Midbrain (tissue), 1 donor: ENCODE results near the gene RBMS3.
"Not testable (repeated sequence)": the region's sequence is repeated elsewhere in the genome, so short reads cannot be mapped to it uniquely, and the experiment has no call there.

Source experiments
- DNase-seq: peaks from one replicate; lab custom pipeline; 2025; lab: John Stamatoyannopoulos, UW

Gene RBMS3

DNA sequence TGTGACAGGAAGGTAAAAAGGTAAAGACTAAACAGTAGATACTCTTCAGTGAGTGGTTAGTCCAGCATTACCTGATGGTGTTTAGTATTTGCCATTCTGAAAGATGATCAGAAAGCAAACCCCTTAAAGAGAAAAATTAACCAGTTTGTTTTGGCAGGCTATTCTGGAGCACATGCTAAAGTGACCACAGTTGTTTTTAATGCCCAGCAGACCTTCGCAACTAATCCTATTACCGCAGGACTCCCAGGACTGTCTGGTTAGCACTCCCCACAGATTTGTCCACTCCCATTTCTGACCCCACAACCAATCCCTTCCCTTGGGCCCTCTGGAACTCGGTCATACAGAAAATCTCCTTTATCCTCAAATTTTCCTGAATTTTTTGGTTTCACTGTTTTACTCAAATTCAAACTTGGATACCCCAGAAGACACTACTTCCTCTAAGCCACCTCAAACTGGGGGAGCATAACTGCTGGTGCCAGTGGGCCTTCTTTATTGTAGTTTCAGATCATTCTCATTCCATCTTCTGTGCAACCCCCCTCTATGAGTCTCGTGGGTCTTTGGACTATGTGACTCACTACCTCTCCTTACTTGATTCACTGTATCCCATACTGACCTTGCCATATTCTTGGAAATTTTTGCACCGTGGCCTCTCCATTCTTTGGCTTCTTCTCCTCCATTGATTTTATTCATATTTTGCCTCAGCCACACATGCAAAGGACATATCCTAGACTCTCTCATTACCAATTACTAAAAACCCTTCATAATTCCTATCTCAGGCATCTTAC, 104.4 kb downstream of the RBMS3 start:
- DNase-seq: no peak

DNA sequence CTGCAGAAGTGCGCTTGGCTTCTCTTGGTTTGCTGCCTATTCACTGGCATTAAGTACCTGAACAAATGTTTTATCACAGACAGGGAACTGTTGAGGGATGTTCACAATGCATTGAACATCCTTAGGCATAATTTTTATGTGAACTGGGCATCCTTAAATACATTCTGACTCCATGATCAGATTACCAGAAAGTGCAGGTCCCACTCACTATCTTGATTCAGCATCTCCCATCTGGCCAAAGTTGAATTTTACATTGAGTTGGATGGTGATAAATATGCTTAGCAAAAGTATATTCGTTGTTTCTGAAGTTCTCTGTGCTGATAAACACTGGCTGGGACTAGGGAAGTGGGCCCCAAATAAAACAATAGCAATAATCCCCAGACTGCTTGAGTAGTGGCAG, 108.5 kb downstream of the RBMS3 start:
- no peak for DNase-seq

DNA sequence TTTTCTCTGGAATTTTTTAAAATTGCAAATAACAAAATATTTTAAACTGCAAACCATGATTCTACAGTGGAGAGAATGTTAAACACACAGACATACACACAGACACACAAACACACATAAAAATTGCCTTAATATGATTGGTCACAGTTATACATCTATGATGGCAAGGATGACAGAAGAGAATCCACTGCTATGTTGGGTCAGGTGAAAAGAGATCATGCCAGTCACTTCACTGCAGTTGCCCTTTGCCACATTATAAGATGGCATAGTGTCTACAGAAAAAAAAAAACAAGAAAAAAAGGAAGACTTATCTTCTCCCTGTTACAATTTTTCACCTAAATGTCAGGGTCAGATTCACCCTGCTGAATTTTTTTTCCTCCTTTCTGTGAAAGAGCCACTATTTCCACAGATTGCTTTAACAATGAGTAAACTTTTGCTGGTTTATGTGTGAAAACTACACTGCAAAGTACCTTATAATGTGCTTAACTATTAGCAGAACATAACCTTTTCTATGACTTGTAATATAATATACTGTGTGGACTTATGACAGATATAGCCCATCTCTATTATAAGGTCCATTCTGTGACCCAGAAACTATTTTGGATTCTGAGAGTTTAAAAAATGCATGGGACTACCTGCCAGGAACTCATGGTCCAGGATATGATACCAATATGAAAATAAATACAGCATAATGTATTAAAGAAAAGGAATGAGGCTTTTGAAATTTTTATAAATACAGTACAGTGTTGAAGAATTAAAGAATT, 111.9 kb downstream of the RBMS3 start:
- DNase-seq: no peak

DNA sequence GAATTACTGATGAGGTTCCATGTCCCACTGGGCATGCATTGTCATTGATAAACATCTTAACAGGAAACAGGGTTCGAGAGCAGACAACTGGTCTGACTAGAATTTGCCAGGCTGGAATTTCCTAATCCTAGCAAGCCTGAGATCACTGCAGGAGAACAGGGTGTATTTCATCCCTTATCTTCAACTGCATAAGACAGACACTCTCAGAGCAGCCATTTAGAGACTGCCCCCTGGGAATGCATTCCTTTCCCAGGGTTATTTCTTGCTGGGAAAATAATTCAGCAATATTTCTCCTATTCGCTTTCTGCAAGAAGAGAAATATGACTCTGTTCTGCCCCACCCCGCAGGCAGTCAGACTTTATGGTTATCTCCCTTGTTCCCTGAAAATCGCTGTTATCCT, 113.1 kb downstream of the RBMS3 start:
- not testable (repeated sequence) for DNase-seq

DNA sequence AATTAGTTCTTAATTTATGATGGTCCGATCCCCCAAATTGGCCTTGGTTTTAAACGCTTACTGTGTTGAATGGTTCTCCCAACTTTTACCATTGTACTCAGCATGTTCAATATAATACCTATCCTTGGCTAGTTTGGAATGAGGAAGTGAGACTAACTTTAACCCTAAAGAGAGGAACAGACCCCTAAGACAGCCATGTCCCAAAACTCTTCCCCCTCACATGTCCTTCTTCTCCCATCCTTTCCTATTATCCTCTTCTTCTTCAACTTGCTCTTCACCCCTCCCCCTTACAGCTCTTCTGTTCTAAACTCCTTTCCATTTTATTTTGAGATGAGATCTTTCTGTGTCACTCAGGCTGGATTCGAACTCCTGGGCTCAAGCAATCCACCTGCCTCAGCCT, 116.5 kb downstream of the RBMS3 start:
- no peak for DNase-seq

DNA sequence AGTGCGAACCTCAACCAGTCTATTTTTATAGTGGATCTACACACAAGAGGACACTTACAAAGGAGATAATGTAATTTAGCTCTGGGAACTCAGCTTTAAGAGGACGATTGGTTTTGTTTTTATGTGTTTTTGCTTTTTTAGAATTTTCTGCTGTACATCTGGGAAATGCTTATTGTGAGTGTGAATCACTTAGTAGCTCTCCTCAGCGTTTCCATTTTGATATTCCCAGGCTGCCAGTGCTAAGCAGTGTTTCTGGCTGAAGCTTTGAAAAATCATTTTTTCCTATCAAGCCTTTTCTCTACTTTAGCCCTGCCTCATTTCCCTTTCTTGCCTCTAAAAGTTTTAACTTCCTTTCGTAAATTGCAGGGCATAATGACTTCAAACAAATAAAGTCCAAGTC, 117.9 kb downstream of the RBMS3 start:
- no peak for DNase-seq

DNA sequence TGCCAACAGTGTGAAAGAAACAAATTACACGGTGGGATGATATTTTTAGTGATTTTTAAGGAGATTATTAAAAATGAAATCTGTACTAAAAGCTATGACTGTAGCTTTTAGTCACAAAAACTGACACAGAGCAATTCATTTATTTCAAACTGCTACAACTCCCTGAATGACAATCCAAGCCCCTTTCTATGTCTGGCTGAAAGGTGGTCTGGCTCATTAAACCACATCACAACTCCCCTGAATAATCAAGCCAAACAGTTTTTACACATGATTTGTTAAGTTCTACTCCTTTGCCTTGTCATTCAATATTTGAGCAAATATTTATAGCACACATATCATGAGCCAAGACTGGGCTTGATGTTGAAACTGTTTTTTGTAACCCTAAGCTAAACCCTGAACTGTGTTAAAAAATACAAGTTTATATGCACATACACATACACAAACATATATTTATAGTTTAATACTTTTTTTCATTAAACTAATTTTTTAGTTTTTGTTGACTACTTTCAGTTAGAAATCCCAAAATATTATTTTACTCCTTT, 125.5 kb downstream of the RBMS3 start:
- DNase-seq: no peak

DNA sequence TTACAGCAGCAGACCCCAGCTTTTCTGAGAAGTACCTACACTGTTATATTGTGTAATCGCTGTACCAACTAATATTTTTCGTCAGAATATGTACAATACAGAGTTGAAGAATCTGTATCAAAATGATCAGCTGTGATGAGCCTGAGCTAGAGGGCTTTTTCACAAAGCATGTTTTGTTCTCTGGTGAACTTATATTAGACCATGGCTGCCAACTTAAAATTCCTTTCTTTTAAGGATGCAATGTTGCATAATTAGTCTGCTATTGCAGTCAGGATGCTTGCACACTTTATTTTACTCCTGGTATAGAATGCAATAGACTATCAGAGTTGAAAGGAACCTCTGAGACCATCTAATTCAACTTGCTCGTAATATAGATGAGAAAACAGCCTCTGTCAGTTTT, 127.8 kb downstream of the RBMS3 start:
- DNase-seq: no peak

DNA sequence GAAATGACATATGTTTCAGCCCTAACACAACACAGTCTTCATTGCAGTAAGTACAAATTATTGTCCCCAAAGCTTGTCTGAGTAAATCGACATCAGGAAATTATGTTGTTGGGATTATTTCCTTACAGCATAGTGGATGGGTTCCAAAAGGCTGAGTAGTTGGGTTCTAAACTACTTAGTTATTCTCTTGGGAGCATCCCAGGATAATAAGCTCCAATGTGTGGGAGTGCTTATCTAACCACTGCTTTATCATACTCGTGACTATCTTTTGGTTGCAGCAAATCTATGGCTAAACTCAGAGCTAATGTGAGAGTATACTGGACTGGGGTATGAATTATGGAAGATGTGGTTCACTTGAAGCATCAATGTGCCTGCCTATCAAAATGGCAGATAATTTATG, 128.5 kb downstream of the RBMS3 start:
- DNase-seq: no peak

DNA sequence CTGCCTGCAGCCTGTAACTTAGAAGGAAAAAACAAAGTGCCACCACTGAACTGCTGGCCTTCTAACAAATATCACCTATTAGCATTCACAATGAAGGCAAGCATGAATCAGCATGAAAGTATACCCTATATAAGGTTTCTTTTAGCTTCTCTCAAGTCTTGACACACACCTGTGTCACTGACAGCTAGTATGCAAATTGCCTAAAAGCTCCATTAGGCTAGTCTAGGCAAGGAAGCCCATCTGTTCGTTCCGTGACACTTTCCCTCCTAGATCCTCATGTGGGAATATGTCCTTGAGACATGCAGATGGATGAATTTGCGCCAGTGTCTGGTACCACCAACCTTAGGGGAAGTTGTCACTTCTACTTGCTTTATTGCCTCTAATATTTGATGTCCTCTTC, 129.3 kb downstream of the RBMS3 start:
- no peak for DNase-seq

DNA sequence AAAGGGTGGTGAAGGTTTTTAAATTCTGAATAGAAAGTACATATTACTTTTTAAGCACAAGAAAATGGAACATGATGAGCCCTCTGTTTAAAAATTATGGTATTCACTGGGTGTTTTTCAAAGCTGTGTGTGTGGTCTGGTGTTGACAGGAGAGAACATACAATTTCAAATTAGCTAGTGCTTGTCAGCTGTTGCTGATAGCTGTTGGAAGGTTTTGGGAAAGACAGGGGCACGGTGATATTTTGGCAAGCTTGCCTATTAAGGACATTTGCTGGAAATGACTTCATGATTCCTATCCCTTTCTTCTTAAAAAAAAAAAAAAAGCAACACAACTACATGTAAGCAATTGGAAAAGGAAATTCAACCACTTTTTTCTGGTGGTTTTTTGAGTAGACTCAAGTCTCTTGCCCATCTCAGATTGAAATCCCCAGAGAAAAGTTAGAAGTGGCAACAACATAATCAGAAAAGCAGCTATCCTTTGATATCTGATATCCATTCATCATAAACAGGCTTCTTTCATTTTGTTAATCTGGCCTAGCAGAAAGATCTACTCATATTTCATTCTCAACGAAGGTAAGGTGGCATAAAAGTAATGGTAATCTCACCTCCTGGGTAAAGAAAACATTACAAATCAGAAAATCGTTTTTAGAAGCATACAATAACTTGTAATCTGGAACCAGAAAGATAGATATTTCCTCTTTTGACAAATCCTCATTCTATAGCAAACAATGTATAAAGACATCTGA, 130.0 kb downstream of the RBMS3 start:
- no peak for DNase-seq

DNA sequence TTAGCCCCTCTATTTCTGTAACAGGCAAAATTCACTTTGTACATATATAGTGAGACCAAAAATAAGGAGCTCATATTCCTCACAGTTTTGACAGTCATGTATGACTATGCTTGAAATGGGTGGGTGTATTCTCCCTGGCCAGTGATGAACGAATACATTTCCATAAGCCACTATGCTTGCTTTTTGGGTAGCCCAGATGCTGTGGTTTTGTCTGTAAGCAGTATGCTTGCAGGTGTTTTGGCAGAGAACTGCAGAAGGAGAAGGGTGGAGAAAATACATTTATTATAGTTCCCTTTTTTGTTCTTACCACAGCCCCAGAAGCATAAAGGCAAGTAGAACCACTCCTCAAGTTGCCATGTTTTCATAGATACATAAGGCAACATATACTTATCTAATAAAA, 131.2 kb downstream of the RBMS3 start:
- DNase-seq: no peak

DNA sequence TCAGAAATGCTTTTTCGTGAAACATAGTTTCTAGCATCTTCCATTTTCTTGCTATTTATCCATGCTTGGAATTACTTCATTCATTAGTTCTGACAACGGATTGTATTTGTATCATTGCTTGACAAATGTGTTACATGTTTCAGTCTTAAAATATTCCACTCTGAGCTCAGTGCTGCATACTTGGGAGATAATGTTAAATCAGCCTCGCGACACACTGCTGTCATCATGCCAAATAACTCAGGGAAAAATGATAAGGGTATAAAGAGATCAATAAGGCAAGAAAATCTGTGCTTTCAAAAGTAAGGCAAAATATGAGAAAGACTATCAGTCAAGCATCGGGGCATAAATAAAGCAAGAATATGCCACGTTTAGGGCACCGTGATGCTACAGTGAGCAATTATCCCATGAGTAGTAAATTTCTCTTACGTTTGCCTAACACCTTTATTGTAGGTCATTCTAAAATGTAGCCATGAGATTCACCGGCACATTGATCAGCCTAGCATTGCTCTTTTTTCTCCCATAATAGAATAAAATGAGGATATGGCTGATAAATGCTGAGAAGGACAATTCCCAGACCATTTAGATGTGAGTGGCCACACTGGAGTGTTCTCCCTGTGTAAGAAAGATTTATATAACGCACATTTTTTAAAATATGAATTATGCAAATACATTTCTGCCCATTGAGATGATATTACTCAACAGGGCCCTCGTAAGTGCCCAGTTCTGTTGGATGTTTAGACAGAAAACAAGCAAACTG, 133.8 kb downstream of the RBMS3 start:
- no peak for DNase-seq

DNA sequence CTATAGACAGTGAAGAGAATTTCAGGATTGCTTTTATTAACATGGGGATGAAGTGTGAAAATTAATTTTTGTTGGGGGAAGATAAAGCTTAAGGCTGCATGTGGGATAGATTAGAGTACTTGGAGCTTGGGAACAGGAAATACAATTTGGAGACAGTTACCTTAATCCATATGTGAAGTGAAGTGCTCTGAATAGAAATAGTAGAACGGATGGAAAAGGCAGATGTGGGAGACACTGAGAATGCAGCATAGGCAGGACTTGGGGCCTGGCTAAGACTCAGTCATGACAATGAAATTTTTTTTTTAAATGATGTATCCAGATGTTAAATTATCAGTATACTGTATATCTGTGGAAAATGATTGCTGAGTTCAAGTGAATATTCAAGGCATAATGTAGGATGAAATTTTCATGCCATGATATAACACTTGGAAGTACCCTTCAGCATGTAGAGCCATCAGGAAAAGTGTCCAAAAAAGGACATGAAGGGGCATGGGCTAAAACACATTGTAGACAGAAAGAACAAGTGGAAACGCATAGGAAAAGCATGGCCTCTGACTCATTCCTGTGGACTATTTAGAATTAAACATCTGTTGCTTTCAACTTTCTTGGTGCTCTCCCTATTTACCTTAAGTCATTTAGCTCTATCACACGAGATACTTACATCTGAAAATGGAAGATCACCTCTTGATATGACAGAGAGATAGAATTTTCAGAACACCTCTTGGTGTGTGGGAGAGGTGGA, 134.8 kb downstream of the RBMS3 start:
- no peak for DNase-seq

DNA sequence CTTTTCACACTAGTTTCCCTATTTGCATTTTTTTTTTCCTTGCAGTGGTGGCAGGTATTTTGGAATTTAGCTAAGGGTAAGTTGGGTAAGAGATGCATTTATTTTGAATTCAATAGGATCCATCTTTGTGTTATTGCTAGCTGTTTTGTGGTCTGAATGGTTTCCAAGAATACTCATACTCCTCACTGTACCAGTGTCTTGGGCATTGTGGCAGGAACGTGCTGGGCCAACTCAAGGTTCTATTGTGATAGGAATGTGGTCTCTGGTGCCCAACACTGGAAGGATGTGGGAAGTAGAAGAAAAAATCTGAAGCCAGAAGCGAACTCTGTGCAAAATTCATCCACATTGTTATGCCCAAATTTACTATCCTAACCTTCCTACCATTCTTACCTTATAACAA, 135.6 kb downstream of the RBMS3 start:
- no peak for DNase-seq

DNA sequence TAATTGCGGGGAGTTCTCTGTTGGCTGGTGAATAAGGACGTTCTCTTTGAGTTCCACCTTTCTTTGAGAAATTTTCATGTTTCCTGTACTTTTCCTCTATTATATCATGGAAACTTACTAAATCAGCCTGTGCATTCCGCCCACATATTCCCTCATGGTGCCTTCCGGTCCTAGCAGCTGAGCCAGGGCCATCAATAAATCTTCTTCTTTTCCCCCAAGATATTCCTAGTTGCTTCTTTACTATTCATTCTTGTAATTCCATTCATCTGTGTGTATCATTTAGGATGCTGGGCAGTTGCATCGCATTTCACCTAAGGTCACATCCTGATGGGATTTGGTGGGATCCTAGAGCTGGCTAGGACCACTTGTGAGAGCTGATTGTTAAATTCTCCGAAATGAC, 139.2 kb downstream of the RBMS3 start:
- DNase-seq: no peak

DNA sequence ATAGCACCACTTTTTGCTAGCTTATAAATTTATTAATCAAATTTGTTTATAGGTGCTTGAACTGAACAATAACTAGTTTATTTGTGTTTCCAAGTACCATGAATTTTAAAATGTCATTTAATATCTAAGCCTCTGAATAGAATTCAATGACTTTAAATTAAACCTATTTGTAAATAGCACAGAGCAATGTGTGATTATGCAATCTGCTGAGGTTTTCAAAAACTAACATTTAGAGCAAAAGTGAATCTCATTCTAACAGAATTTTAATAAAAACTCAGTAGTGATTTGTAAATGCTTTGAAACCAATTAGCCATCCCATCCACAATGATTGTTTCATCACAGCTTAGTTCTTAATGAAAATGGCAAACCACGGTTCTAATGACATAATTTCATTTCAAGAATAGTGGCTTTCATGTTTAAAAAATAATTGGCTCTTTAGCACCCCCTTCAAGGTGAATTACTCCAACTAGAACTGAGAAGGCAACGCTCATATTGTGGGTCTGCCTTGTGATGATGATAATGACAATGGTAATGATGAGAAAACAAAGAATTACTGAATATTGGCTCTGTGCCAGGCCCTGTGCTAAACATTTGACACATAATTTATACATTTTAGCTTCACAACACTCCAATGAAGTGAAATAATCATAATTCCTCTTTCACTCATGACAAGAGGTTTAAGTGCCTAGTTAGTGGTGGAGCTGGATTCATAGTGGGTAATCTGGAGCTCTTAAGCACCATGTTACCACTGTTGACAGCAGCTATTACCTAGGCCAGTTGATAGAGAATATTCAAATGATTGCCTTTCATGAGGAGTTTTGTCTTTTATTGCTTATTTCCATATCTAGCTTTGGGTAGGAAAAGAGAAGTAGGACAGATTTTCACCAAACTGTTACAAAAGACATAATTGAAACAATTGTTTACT, 145.7 kb downstream of the RBMS3 start:
- DNase-seq: no peak

DNA sequence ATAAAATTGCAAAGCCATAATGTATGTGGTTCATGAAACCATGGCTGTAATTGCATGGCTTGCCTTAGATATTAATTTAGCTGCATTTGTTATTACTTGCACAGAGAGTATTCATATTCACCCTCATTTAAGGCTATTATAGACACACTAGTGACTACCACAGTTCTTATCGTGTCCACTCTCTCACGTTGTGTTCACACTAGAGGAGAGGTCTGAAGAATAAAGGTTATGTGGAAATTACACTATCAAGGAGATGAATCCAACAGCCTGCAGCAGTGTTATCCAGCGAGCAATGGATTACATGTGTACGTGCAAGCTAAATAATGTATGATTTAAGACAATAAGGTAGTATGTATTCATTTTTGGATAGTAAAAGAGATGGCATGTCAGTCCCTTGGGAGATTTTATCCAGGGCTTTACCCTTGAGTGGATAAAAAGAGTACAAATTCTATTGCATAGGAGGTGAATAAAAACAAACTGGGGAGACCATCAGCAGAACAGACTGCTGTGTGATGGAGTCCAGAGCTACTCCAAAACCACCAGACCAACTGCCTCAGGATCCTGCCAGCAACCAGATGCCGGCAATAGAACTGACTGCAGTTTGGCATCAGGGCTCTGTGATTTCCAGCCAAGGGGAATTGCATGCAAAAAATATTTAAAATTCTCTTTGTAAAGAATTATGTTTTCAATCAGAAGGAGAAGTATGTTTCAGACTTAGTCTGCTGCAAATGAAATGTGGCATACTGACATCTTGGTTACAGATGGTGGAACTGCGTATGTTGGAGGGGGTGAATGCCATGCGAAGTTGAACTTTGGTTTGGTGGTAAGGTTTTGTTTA, 146.6 kb downstream of the RBMS3 start:
- no peak for DNase-seq

DNA sequence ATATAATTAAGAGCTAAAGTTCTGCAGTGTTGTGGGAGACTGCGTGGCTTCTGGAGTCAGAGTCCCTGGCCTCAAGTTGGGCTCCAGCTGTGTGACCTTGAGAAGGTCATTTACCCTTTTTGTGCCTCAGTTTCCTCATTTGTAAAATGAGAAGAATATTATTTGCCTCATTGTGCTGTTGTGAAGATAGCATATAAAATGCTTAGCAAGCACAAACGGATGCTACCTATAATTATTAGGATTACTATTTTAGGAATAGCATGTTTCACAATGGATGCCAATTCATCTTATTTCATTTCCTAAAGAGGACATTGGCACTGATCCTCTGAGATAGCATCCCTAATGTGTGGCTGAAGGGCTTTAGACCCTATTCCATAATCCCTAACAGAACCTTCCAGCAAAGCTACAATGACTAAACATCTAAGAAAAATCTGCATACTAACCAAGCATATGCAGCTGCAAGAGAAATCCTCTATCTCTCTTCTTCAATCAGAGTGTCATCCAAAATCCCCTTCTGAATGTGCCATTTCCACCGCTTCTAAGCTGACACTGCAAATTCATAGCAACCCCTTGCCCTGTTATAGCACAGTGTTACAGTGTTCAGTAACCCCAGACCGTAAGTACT, 148.3 kb downstream of the RBMS3 start:
- DNase-seq: no peak
